NOMO-1 (cell line): ENCODE data around the gene ADORA2B.
"Not testable (repeated sequence)": the region's sequence is repeated elsewhere in the genome, so short reads cannot be mapped to it uniquely, and the experiment has no call there.

Experiments
- DNase-seq, 2 experiments: peaks; one replicate each; lab custom pipeline; 2025; ENCODE audit not compliant: unreplicated experiment in 2 of 2; lab: John Stamatoyannopoulos, UW

ADORA2B gene

DNA sequence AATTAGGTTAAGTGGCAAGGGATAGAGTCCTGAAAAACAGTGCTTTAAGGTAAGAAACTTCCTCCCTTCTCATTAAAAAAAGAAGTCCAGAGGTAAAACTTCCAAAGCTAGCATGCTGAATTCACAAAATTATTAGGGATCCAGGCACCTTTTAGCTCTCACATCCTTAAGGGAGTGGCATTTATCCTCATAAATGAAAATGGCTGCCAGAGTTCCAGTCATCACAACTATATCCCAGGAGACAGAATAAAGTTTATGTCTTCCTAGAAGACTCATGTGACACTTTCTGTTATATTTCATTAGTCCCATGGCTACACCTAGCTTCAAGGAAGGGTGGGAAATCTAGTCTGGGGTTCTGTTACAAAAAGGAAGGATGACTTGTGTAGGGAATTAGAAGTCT is 23.3 kb upstream of the ADORA2B start:
- DNase-seq, result no peak

DNA sequence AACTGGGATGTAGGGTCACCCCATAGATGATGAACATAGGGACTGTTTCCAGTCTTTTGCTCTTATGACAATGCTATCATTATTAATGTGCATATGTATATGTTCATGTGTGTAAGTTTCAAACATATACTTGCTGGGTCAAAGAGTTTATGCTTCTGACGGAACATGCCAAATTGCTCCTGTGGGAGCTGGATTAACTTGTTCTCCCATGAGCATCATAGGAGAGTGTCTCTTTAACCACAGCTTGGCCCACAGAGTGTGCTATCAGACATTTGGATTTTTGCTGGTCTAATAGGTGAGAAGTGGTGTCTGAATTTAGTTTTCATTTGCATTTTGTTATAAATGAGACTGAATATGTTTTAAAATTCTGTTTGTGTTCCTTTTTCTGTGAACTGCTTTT is 22.3 kb upstream of the ADORA2B start:
- DNase-seq, result no peak

DNA sequence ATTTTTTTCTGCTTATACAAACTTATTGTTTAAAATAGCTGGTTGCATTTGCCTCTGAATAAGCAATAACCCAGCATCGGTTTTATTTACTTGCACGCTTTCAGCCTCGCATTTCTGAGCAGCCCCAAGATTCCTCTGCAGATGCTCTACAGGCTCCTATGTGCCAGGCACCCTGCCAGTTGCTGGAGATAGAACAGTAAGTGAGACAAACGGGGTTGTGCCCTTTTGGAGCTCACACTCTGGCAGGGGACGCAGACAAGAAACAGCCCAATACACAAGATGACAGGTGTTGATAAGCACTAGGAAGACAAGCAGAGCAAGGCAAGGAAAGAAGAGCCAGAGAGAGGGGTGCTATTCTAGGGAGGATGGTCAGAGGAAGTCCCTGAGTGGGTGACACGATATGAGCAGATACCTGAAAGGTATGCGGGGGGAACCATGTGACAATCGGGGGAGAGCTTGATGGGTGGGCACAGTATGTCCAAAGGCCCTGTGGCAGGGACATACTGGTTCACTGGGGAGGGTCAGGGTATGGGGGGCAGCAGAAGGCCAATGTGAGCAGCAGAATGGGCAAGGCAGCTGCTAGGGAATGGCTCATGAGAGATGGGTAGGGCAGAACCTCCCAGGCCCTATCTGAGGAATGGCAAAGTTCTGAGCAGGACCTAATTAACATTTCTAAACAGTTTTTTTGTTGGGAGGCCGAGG is 18.7 kb upstream of the ADORA2B start:
- no peak for DNase-seq

GRCh38 chr17:15928286-15928785 is 16.6 kb upstream of the ADORA2B start:
- no peak for DNase-seq

DNA sequence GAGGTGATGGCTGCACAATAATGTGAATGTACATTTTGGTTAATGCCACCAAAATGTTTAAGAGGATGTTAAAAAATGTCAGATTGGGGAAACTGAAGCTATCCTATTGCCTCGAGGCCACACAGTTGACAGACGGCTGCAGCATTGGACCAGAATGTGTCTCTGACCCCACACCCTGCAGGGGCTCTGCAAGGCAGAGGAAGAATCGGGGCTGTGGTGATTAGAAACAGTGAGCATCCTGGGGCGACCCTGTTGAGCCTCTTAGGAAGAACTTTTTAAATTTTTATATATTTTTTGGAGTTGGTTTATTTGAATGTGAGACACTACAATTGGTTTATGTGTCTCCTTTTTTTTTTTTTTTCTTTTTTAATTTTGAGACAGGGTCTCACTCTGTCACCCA is 15.0 kb upstream of the ADORA2B start:
- no peak for DNase-seq

DNA sequence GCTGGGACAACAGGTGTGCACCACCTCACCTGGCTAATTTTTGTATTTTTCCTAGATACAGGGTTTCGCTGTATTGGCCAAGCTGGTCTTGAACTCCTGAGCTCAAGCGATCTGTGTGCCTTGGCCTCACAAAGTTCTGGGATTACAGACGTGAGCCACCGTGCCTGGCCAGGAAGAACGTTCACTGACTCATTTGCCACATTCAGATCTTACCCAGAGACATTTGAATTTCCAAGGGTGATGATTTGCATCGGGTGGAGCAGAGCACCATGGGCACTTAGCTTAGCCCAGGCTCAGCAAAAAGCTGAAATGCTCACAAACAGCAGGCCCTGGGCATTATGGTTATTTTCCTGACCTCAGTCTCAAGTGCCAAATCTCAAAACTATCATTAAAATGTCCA is 14.5 kb upstream of the ADORA2B start:
- no peak for DNase-seq

DNA sequence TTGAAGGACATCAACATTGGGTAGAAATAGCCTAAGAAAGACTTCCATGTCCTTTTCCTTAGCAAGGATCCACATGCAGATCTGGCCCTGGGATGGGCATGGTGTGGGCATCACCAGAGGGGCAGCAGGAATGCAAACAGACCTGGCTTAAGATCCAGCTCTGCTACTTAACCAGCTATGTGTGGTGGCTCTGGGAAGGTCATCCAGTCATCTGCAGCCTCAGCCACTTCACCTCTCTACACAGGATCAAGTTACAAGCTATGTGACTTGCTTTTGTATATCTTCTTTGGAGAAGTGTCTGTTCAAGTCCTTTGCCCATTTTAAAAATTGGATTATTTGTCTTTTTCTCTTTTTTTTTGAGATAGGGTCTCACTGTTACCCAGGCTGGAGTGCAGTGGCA is 13.5 kb upstream of the ADORA2B start:
- no peak for DNase-seq

- no peak for DNase-seq
Observed at GRCh38 chr17:15934866-15935265, 10.1 kb upstream of the ADORA2B start.

- no peak for DNase-seq
Observed at GRCh38 chr17:15935891-15936290, 9.0 kb upstream of the ADORA2B start.

DNA sequence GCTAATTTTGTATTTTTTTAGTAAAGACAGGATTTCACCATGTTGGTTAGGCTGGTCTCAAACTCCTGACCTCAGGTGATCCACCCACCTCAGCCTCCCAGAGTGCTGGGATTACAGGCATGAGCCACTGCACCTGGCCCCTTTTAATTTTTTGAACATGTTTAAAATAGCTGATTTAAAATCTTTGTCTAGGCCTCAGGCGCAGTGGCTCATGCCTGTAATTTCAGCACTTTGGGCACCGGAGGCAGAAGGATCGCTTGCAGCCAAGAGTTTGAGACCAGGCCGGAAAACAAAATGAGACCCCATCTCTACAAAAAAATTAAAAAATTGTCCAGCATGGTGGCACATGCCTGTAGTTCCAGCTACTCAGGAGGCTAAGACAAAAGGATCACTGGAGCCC is 8.4 kb upstream of the ADORA2B start:
- not testable (repeated sequence) for DNase-seq

- DNase-seq, result no peak
Observed at GRCh38 chr17:15941781-15942180, 3.1 kb upstream of the ADORA2B start.

GRCh38 chr17:15942207-15942833 is 2.6 kb upstream of the ADORA2B start:
- DNase-seq, result peak; percentile 89

- no peak for DNase-seq
Observed at GRCh38 chr17:15943971-15944758, 765 bp upstream of the ADORA2B start.

- DNase-seq, result no peak
Observed at GRCh38 chr17:15945527-15946191, 729 bp downstream of the ADORA2B start.

DNA sequence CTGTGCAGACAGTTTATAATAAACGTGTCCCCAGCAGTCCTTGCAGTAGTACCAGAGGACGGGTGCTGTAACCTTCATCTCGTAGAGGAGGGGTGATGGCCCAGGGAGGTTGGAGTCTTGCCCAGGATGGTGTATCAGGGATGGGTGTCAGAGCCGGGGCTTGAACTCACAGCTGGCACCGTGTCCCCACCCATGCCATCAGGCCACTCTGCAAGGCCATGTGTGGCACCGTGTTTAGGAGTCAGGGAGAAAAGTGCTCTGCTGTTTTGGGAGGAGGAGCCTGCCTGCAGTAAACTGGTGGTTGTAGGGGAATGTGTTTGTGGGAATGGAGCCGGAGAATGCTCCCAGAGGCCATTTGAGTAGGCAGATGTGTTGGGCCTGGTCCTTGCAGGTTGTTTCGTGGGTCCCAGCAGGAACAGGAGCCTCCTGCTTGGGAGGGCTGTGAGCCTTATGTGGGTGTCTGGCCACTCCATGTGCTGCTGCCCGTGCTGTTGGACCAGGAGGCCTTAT is 1.7 kb downstream of the ADORA2B start:
- DNase-seq, result no peak

- DNase-seq, result no peak
Observed at GRCh38 chr17:15947271-15947670, 2.3 kb downstream of the ADORA2B start.

- no peak for DNase-seq
Observed at GRCh38 chr17:15947976-15948752, 3.2 kb downstream of the ADORA2B start.

- no peak for DNase-seq
Observed at GRCh38 chr17:15951368-15952047, 6.6 kb downstream of the ADORA2B start.

GRCh38 chr17:15952048-15952532 is 7.2 kb downstream of the ADORA2B start:
- DNase-seq, result no peak
